Measurements from ENCODE around the gene BCL7B.
"Not testable (repeated sequence)": the region's sequence is repeated elsewhere in the genome, so short reads cannot be mapped to it uniquely, and the experiment has no call there.

DNA sequence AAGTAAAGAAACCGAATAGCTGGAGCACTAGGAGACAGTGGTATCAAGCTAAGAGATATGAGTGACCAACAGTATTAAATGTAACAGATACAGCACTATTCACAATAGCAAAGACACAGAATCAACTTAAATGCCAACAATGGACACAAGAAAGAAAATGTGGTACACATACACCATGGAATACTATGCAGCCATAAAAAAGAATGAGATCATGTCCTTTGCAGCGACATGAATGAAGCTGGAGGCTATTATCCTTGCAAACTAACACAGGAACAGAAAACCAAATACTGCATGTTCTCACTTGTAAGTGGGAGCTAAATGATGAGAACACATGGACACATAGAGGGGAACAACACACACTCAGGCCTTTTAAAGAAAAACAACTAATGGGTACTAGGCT is 62.0 kb downstream of the BCL7B start:
- TF ChIP-seq, protein P1, sequence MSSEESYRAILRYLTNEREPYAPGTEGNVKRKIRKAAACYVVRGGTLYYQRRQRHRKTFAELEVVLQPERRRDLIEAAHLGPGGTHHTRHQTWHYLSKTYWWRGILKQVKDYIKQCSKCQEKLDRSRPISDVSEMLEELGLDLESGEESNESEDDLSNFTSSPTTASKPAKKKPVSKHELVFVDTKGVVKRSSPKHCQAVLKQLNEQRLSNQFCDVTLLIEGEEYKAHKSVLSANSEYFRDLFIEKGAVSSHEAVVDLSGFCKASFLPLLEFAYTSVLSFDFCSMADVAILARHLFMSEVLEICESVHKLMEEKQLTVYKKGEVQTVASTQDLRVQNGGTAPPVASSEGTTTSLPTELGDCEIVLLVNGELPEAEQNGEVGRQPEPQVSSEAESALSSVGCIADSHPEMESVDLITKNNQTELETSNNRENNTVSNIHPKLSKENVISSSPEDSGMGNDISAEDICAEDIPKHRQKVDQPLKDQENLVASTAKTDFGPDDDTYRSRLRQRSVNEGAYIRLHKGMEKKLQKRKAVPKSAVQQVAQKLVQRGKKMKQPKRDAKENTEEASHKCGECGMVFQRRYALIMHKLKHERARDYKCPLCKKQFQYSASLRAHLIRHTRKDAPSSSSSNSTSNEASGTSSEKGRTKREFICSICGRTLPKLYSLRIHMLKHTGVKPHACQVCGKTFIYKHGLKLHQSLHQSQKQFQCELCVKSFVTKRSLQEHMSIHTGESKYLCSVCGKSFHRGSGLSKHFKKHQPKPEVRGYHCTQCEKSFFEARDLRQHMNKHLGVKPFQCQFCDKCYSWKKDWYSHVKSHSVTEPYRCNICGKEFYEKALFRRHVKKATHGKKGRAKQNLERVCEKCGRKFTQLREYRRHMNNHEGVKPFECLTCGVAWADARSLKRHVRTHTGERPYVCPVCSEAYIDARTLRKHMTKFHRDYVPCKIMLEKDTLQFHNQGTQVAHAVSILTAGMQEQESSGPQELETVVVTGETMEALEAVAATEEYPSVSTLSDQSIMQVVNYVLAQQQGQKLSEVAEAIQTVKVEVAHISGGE (CRISPR knock-in tag; IDR thresholded peaks at IDR 0.05) = not testable (repeated sequence)
- TF ChIP-seq ZNF207 (IDR thresholded peaks at IDR 0.05; ENCODE audit: borderline replicate concordance); DPF2 (IDR thresholded peaks at IDR 0.05); CEBPB (IDR thresholded peaks at IDR 0.05; ENCODE audit: borderline replicate concordance in 1 of 2, low read depth in 2 of 2, low read length in 2 of 2); RAD21 (IDR thresholded peaks at IDR 0.05; ENCODE audit: insufficient read depth, low read depth, low read length); TAF1 (IDR thresholded peaks at IDR 0.05; ENCODE audit: borderline replicate concordance, low read depth, low read length); BHLHE40 (IDR thresholded peaks at IDR 0.05; ENCODE audit: borderline replicate concordance in 1 of 2, low read depth in 2 of 2, low read length in 1 of 2); MYC (IDR thresholded peaks at IDR 0.05; ENCODE audit: insufficient read depth, insufficient read length, insufficient replicate concordance, low read length, severe bottlenecking): not testable (repeated sequence)
- TF ChIP-seq, protein P2, sequence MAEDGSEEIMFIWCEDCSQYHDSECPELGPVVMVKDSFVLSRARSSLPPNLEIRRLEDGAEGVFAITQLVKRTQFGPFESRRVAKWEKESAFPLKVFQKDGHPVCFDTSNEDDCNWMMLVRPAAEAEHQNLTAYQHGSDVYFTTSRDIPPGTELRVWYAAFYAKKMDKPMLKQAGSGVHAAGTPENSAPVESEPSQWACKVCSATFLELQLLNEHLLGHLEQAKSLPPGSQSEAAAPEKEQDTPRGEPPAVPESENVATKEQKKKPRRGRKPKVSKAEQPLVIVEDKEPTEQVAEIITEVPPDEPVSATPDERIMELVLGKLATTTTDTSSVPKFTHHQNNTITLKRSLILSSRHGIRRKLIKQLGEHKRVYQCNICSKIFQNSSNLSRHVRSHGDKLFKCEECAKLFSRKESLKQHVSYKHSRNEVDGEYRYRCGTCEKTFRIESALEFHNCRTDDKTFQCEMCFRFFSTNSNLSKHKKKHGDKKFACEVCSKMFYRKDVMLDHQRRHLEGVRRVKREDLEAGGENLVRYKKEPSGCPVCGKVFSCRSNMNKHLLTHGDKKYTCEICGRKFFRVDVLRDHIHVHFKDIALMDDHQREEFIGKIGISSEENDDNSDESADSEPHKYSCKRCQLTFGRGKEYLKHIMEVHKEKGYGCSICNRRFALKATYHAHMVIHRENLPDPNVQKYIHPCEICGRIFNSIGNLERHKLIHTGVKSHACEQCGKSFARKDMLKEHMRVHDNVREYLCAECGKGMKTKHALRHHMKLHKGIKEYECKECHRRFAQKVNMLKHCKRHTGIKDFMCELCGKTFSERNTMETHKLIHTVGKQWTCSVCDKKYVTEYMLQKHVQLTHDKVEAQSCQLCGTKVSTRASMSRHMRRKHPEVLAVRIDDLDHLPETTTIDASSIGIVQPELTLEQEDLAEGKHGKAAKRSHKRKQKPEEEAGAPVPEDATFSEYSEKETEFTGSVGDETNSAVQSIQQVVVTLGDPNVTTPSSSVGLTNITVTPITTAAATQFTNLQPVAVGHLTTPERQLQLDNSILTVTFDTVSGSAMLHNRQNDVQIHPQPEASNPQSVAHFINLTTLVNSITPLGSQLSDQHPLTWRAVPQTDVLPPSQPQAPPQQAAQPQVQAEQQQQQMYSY (CRISPR knock-in tag; IDR thresholded peaks at IDR 0.05) = not testable (repeated sequence)
- TF ChIP-seq, protein P3, sequence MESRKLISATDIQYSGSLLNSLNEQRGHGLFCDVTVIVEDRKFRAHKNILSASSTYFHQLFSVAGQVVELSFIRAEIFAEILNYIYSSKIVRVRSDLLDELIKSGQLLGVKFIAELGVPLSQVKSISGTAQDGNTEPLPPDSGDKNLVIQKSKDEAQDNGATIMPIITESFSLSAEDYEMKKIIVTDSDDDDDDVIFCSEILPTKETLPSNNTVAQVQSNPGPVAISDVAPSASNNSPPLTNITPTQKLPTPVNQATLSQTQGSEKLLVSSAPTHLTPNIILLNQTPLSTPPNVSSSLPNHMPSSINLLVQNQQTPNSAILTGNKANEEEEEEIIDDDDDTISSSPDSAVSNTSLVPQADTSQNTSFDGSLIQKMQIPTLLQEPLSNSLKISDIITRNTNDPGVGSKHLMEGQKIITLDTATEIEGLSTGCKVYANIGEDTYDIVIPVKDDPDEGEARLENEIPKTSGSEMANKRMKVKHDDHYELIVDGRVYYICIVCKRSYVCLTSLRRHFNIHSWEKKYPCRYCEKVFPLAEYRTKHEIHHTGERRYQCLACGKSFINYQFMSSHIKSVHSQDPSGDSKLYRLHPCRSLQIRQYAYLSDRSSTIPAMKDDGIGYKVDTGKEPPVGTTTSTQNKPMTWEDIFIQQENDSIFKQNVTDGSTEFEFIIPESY (IDR thresholded peaks at IDR 0.05) = not testable (repeated sequence)
